CD4-positive, alpha-beta T cell (primary cell): ENCODE results near the gene POLR3G. TPM values are rescaled to one million over a fixed set of nuclear protein-coding genes. Genes with fewer than 3 reads are reported as not detected.

Source experiments
- ATAC-seq: fragments of 200-7000 bp; cut with Tn5 transposase; one replicate; pipeline ENCODE4 v1.10.0; 2022; ENCODE audit warnings: mild to moderate bottlenecking; ENCODE audit not compliant: poor library complexity
- CTCF ChIA-PET: fragments of 350-600 bp; sonication (Branson Sonifier 250); formaldehyde crosslinking; loops from one replicate; lab custom pipeline; 2021; ENCODE audit warnings: antibody characterized with exemption, inconsistent platforms; lab: Charles Lee
- POLR2A ChIA-PET: fragments of 350-600 bp; sonication (Branson Sonifier 250); formaldehyde crosslinking; loops from one replicate; lab custom pipeline; 2021; ENCODE audit warnings: antibody characterized with exemption, inconsistent platforms; lab: Charles Lee
- DNase-seq, 14 experiments: peaks; one replicate each; pipeline ENCODE4 v3.0.0-alpha.2; 2013 to 2020; ENCODE audit warnings: mixed read lengths in 2 of 14
- H3K27ac ChIP-seq, 2 donors: one replicate each; pipeline versions ENCODE4 v1.5.1 to v1.7.0; 2013; ENCODE audit warnings: low read length in 2 of 2, low read depth in 1 of 2, mild to moderate bottlenecking in 1 of 2
- H3K27me3 ChIP-seq, 2 experiments: 1 replicate in 1 of 2; 2 replicates in 1 of 2; pipeline versions ENCODE4 v1.6.1 to v1.7.0; 2013; ENCODE audit warnings: low read length in 2 of 2, control low read depth in 1 of 2, mild to moderate bottlenecking in 1 of 2, moderate library complexity in 1 of 2; ENCODE audit not compliant: insufficient read depth in 2 of 2, control insufficient read depth in 1 of 2
- H3K36me3 ChIP-seq: one replicate; pipeline ENCODE4 v1.6.1; 2013; ENCODE audit warnings: low read length, control low read depth; ENCODE audit not compliant: insufficient read depth
- H3K4me1 ChIP-seq: one replicate; pipeline ENCODE4 v1.6.1; 2013; ENCODE audit warnings: low read length, control low read depth; ENCODE audit not compliant: insufficient read depth
- H3K4me3 ChIP-seq: one replicate; pipeline ENCODE4 v1.5.1; 2013; ENCODE audit warnings: mild to moderate bottlenecking, low read length, moderate library complexity
- H3K9me3 ChIP-seq, 2 experiments: 1 replicate in 1 of 2; 2 replicates in 1 of 2; pipeline versions ENCODE4 v1.6.1 to v1.7.0; 2013; ENCODE audit warnings: low read length in 2 of 2, mild to moderate bottlenecking in 2 of 2, control low read depth in 1 of 2, moderate library complexity in 1 of 2; ENCODE audit not compliant: control insufficient read depth in 1 of 2, insufficient read depth in 1 of 2
- H3K27ac Mint-ChIP-seq: one replicate; pipeline ENCODE4 v1.8.0; 2020; ENCODE audit warnings: mixed read lengths
- H3K27me3 Mint-ChIP-seq: one replicate; pipeline ENCODE4 v1.8.0; 2021; ENCODE audit warnings: mixed read lengths
- H3K36me3 Mint-ChIP-seq: one replicate; pipeline ENCODE4 v1.8.0; 2021; ENCODE audit warnings: low read depth, mixed read lengths
- H3K4me1 Mint-ChIP-seq: one replicate; pipeline ENCODE4 v1.8.0; 2021; ENCODE audit warnings: low read depth, mixed read lengths
- H3K4me3 Mint-ChIP-seq: one replicate; pipeline ENCODE4 v1.8.0; 2020; ENCODE audit warnings: mild to moderate bottlenecking, mixed read lengths
- H3K9me3 Mint-ChIP-seq: one replicate; pipeline ENCODE4 v1.8.0; 2020; ENCODE audit warnings: mixed read lengths
- intact Hi-C, 2 experiments: fragments of 100-400 bp; cut with DNase I in 1 of 2; cut with micrococcal nuclease in 1 of 2; formaldehyde crosslinking; loops; one replicate each; pipeline versions ENCODE4 v1.15.1 to v1.9.0; 2023 to 2025; cut with DNase I, micrococcal nuclease
- total RNA-seq, 174 experiments: library from RNA in 2 of 174; stranded (reverse) in 2 of 174; gene quantifications; one replicate each; pipeline ENCODE4 v1.2.3 and lab custom pipeline; 2021 to 2026
- TF ChIP-seq, protein P1 (sequence below): fragments of 200-600 bp; IDR thresholded peaks from one replicate; pipeline ENCODE4 v1.8.0; 2022; ENCODE audit warnings: antibody characterized with exemption, mild to moderate bottlenecking

Gene POLR3G
- total RNA-seq, 2 experiments from 2014 or later = 0.80 to 2.3 TPM

- no peak for DNase-seq
- Mint-ChIP-seq H3K27ac (no peak overlapping the region), H3K4me1 (no peaks in the 10 kb centered on the region), H3K27me3 (peaks cover 63% of the 10 kb centered on the region), H3K9me3 (no peaks in the 10 kb centered on the region), H3K4me3 (no peak overlapping the region), H3K36me3 (no peaks in the 10 kb centered on the region)
- Histone ChIP-seq H3K4me3 (no peak overlapping the region), H3K9me3 (no peaks in the 10 kb centered on the region), H3K27me3 (peaks cover 4 to 29% of the 10 kb centered on the region in 2 experiments), H3K27ac (no peak overlapping the region), H3K36me3 (no peaks in the 10 kb centered on the region), H3K4me1 (no peaks in the 10 kb centered on the region)
- CTCF ChIA-PET = interaction anchor here (0.8 kb wide), 1 partner anchor 9 kb away, joined by 3 read pairs; no protein-coding TSS in a partner anchor
- POLR2A ChIA-PET = no interaction called here
- TF ChIP-seq, protein P1, sequence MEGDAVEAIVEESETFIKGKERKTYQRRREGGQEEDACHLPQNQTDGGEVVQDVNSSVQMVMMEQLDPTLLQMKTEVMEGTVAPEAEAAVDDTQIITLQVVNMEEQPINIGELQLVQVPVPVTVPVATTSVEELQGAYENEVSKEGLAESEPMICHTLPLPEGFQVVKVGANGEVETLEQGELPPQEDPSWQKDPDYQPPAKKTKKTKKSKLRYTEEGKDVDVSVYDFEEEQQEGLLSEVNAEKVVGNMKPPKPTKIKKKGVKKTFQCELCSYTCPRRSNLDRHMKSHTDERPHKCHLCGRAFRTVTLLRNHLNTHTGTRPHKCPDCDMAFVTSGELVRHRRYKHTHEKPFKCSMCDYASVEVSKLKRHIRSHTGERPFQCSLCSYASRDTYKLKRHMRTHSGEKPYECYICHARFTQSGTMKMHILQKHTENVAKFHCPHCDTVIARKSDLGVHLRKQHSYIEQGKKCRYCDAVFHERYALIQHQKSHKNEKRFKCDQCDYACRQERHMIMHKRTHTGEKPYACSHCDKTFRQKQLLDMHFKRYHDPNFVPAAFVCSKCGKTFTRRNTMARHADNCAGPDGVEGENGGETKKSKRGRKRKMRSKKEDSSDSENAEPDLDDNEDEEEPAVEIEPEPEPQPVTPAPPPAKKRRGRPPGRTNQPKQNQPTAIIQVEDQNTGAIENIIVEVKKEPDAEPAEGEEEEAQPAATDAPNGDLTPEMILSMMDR = no peak
- no peak for ATAC-seq
- intact Hi-C loops = no loop called here
Observed at GRCh38 chr5:90546216-90546837, 71.7 kb downstream of the POLR3G start.

DNA sequence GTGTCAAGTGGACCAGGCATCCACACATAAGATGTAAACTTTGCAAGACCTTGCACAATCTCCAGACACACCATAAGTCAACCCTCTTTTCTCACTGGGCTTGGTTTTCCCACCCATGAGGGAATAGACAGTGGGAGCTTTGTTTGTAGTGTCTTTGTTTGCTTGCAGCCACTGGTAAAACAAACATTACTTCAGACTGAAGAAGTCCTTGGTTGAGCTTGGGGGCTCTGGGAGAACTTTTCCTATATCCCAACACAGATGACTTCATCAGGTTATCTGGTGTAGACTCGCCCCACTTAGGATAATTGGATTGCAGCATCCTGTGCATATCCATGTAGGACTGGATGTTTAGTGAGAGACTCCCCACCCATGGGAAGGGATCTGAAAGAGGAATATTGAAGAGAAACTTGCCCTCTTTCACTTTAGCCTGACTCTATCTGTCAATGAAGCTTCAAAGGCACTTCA lies 72.4 kb downstream of the POLR3G start:
- CTCF ChIA-PET = no interaction called here
- no peaks in the 10 kb centered on the region for H3K9me3 Mint-ChIP-seq

DNA sequence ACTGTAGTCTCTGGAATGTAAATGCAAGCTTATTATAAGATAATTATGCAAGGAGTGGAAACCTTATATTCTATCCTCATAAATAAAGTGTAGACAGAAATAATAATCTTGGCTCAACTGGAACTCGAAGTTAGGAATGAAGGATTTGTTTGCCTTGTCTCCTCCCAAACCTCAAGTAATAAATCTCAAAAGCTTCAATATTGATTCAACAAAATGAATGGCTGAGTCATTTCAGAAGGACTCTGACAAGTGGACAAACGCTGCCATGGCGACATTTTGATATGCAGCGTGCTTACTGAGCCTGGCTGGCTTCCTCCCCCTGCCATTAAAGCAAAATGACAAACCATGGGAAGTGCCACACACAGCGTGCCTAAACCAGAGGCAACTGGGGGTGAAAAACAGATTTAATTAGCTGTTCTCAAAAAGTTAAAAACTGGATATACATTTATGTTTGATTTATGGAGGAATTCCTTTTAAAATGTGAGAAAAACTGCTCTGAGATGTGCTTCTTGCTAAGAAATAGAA lies 73.5 kb downstream of the POLR3G start:
- ATAC-seq (no peak), DNase-seq (no peak)
- no peak overlapping the region for H3K4me3 Mint-ChIP-seq
- H3K9me3 Mint-ChIP-seq = no peaks in the 10 kb centered on the region
- TF ChIP-seq, protein P1 = no peak
- H3K4me1 Mint-ChIP-seq = no peaks in the 10 kb centered on the region
- no peak overlapping the region for H3K27ac Mint-ChIP-seq
- H3K27ac ChIP-seq = no peak overlapping the region
- no peak overlapping the region for H3K4me3 ChIP-seq
- peaks cover 4 to 25% of the 10 kb centered on the region in 2 experiments for H3K27me3 ChIP-seq
- peaks cover 67% of the 10 kb centered on the region for H3K27me3 Mint-ChIP-seq
- no peaks in the 10 kb centered on the region for H3K9me3 ChIP-seq
- no peaks in the 10 kb centered on the region for H3K36me3 ChIP-seq
- intact Hi-C loops = no loop called here
- ChIA-PET POLR2A (no interaction called here), CTCF (no interaction called here)
- no peaks in the 10 kb centered on the region for H3K4me1 ChIP-seq
- no peaks in the 10 kb centered on the region for H3K36me3 Mint-ChIP-seq

More for the DNA sequence above, 72.4 kb downstream of the POLR3G start:
- Histone ChIP-seq H3K27ac (no peak overlapping the region), H3K36me3 (no peaks in the 10 kb centered on the region), H3K9me3 (no peaks in the 10 kb centered on the region), H3K27me3 (peaks cover 4 to 29% of the 10 kb centered on the region in 2 experiments), H3K4me1 (no peaks in the 10 kb centered on the region), H3K4me3 (no peak overlapping the region)
- intact Hi-C loops = no loop called here
- H3K27ac Mint-ChIP-seq = no peak overlapping the region
- peaks cover 64% of the 10 kb centered on the region for H3K27me3 Mint-ChIP-seq
- no peaks in the 10 kb centered on the region for H3K36me3 Mint-ChIP-seq
- no peak overlapping the region for H3K4me3 Mint-ChIP-seq
- POLR2A ChIA-PET = no interaction called here
- DNase-seq (no peak), ATAC-seq (no peak)
- no peaks in the 10 kb centered on the region for H3K4me1 Mint-ChIP-seq
- TF ChIP-seq, protein P1 = no peak
